GM12878 (cell line): ENCODE results near the gene ATF6. TPM values are rescaled to one million over a fixed set of nuclear protein-coding genes. Genes with fewer than 3 reads are reported as not detected.

Source experiments
- ATAC-seq: fragments of 200-7000 bp; cut with Tn5 transposase; 3 replicates; pipeline ENCODE4 v1.9.1; 2020; ENCODE audit warnings: mild to moderate bottlenecking, moderate library complexity
- BruUV-seq: library from RNA; stranded (reverse); fragments of 400-500 nt; replicated peaks from 2 replicates; lab custom pipeline; 2021; lab: Mats Ljungman, UMichigan
- CTCF ChIA-PET: fragments of 300-600 bp; sonication (Branson Sonifier 250); formaldehyde crosslinking; extraction: SDS; loops from one replicate; lab custom pipeline; 2021; ENCODE audit warnings: inconsistent platforms; lab: Yijun Ruan, JAX
- POLR2A ChIA-PET: fragments of 350-600 bp; formaldehyde crosslinking; extraction: SDS; loops from one replicate; lab custom pipeline; 2021; ENCODE audit warnings: inconsistent platforms; lab: Charles Lee
- RAD21 ChIA-PET: fragments of 300-600 bp; sonication (Branson Sonifier 250); formaldehyde crosslinking; loops from one replicate; lab custom pipeline; 2023; ENCODE audit warnings: antibody characterized with exemption; ENCODE audit not compliant: unreplicated experiment; lab: Charles Lee
- SMC1A ChIA-PET: fragments of 300-600 bp; sonication (Branson Sonifier 250); formaldehyde crosslinking; loops from one replicate; lab custom pipeline; 2023; ENCODE audit not compliant: unreplicated experiment, uncharacterized antibody; lab: Charles Lee
- DNase-seq: peaks from one replicate; pipeline ENCODE4 v3.0.0-alpha.2; 2011; ENCODE audit warnings: low read depth, low spot score
- FAIRE-seq: peaks from 3 replicates; lab custom pipeline; 2011; peaks lifted over from hg19 to GRCh38; lab: Jason Lieb, UNC
- H2AFZ ChIP-seq: 2 replicates; pipeline ENCODE4 v1.6.0; 2011; ENCODE audit warnings: low read depth, low read length, control low read depth; ENCODE audit not compliant: control insufficient read depth
- H3K27ac ChIP-seq: 2 replicates; pipeline ENCODE4 v1.5.1; 2011; ENCODE audit warnings: control low read depth; ENCODE audit not compliant: control insufficient read depth, insufficient read depth
- H3K27me3 ChIP-seq, 2 experiments: replicated peaks in 1 of 2; 2 replicates each; pipeline versions ENCODE4 v1.6.0 to v1.6.1; 2011; ENCODE audit warnings: low read length in 1 of 2; ENCODE audit not compliant: control insufficient read depth in 2 of 2, insufficient read depth in 2 of 2
- H3K36me3 ChIP-seq, 2 experiments: 2 replicates each; pipeline ENCODE4 v1.5.1; 2011; ENCODE audit warnings: low read length in 1 of 2; ENCODE audit not compliant: control insufficient read depth in 2 of 2, insufficient read depth in 2 of 2
- H3K4me1 ChIP-seq: 2 replicates; pipeline ENCODE4 v1.6.1; 2011; ENCODE audit warnings: mild to moderate bottlenecking, low read length, moderate library complexity, mixed read lengths; ENCODE audit not compliant: control insufficient read depth, insufficient read depth
- H3K4me2 ChIP-seq: 2 replicates; pipeline ENCODE4 v1.6.0; 2011; ENCODE audit warnings: control low read depth; ENCODE audit not compliant: control insufficient read depth, insufficient read depth
- H3K4me3 ChIP-seq: fragments of 200-600 bp; sonication (generic); 2 replicates; pipeline ENCODE4 v1.5.1; 2016
- H3K79me2 ChIP-seq: 2 replicates; pipeline ENCODE4 v1.6.0; 2011; ENCODE audit warnings: low read length; ENCODE audit not compliant: control insufficient read depth, insufficient read depth
- H3K9ac ChIP-seq: 2 replicates; pipeline ENCODE4 v1.8.0; 2011; ENCODE audit warnings: low read length, control low read depth, mixed read lengths; ENCODE audit not compliant: control insufficient read depth, insufficient read depth
- H3K9me3 ChIP-seq: replicated peaks from 3 replicates; pipeline ENCODE4 v1.5.1; 2011; ENCODE audit warnings: mild to moderate bottlenecking, low read length; ENCODE audit not compliant: control insufficient read depth, insufficient read depth
- H4K20me1 ChIP-seq: 2 replicates; pipeline ENCODE4 v1.6.0; 2011; ENCODE audit not compliant: control insufficient read depth, insufficient read depth
- ATF7 ChIP-seq: fragments of 450-650 bp; IDR thresholded peaks from 2 replicates; pipeline ENCODE4 v1.6.1; 2016; ENCODE audit warnings: low read depth, mild to moderate bottlenecking
- CHD1 ChIP-seq: IDR thresholded peaks from 2 replicates; pipeline ENCODE4 v1.6.1; 2012; ENCODE audit warnings: low read depth, low read length, improper control_type of control experiment
- CREM ChIP-seq: IDR thresholded peaks from 2 replicates; pipeline ENCODE4 v1.6.1; 2014; ENCODE audit warnings: antibody characterized with exemption, low read depth
- ESRRA ChIP-seq: IDR thresholded peaks from 2 replicates; pipeline ENCODE4 v1.6.1; 2012; ENCODE audit warnings: mild to moderate bottlenecking, low read length, improper control_type of control experiment
- IRF4 ChIP-seq: IDR thresholded peaks from 2 replicates; pipeline ENCODE4 v1.6.1; 2011; ENCODE audit warnings: low read depth, low read length
- KAT2A ChIP-seq: conservative IDR thresholded peaks from 2 replicates; pipeline ENCODE4 v1.6.1; 2011; ENCODE audit warnings: low read depth, low read length; ENCODE audit not compliant: control insufficient read depth
- MTA3 ChIP-seq: IDR thresholded peaks from 2 replicates; pipeline ENCODE4 v1.6.1; 2012; ENCODE audit warnings: low read length, inconsistent platforms, borderline replicate concordance
- NFIC ChIP-seq: IDR thresholded peaks from 2 replicates; pipeline ENCODE4 v1.6.1; 2012; ENCODE audit warnings: low read depth, mild to moderate bottlenecking, inconsistent platforms, low read length, moderate library complexity
- PML ChIP-seq: IDR thresholded peaks from 2 replicates; pipeline ENCODE4 v1.6.1; 2012; ENCODE audit warnings: low read length, inconsistent platforms
- POLR2A ChIP-seq: IDR thresholded peaks from 2 replicates; pipeline ENCODE4 v1.6.1; 2011; ENCODE audit warnings: low read depth, mild to moderate bottlenecking, low read length
- POLR2AphosphoS2 ChIP-seq: IDR thresholded peaks from 2 replicates; pipeline ENCODE4 v1.6.1; 2011; ENCODE audit warnings: low read depth, mild to moderate bottlenecking, low read length, improper control_type of control experiment, moderate library complexity
- RELA ChIP-seq: fragments of 450-650 bp; IDR thresholded peaks from 2 replicates; pipeline ENCODE4 v1.8.0; 2014; ENCODE audit warnings: borderline replicate concordance; ENCODE audit not compliant: partially characterized antibody
- SMC3 ChIP-seq: IDR thresholded peaks from 2 replicates; pipeline ENCODE4 v1.6.1; 2011; ENCODE audit warnings: low read length, improper control_type of control experiment, borderline replicate concordance
- ZNF24 ChIP-seq: fragments of 450-650 bp; IDR thresholded peaks from 2 replicates; pipeline ENCODE4 v1.6.1; 2017; ENCODE audit warnings: antibody characterized with exemption, mild to moderate bottlenecking
- WGBS: methylation state at CpG from one replicate; pipeline ENCODE4 v1.1.6; 2016; ENCODE audit warnings: low lambda C conversion rate; ENCODE audit not compliant: insufficient replicate concordance, insufficient coverage; ENCODE audit errors: missing lambda C conversion rate; 5-methylcytosine and 5-hydroxymethylcytosine counted together
- in situ Hi-C: fragments of 300-500 bp; cut with MboI; formaldehyde crosslinking; loops from 9 replicates; pipeline ENCODE4 v1.14.3; 2018; ENCODE audit warnings: mixed read lengths
- intact Hi-C: fragments of 100-400 bp; cut with micrococcal nuclease; formaldehyde crosslinking; loops from one replicate; pipeline ENCODE4 v1.14.2; 2022; ENCODE audit not compliant: unreplicated experiment
- polyA plus RNA-seq, 11 experiments: library from polyadenylated mRNA; depleted of rRNA in 4 of 11; unstranded in 6 of 11; stranded (reverse) in 5 of 11; fragments of >200 nt; fragmentation: Nextera tagmentation in 4 of 11; fragmentation: Illumina TruSeq in 1 of 11; extraction: Ambion mirVana in 4 of 11; extraction: Trizol in 1 of 11; gene quantifications; 1 replicate in 1 of 11; 2 replicates in 10 of 11; pipeline versions ENCODE4 v1.2.1 to v1.2.3, GENCODE V29; 2011 to 2016; ENCODE audit warnings: inconsistent platforms in 2 of 11, missing spikeins in 2 of 11, low read depth in 1 of 11
- total RNA-seq, 4 experiments: library from RNA; depleted of rRNA in 3 of 4; stranded (reverse); fragments of >200 nt in 3 of 4; fragmentation: Illumina TruSeq in 1 of 4; extraction: Trizol in 1 of 4; gene quantifications; 2 replicates each; pipeline versions ENCODE4 v1.2.1 to v1.2.3, GENCODE V29; 2013 to 2021
- TF ChIP-seq, protein P1 (sequence below): fragments of 450-650 bp; IDR thresholded peaks from 2 replicates; pipeline ENCODE4 v1.6.1; 2017; ENCODE audit warnings: low read depth, mild to moderate bottlenecking, moderate library complexity
- TF ChIP-seq, protein P2 (sequence below): IDR thresholded peaks from 2 replicates; pipeline ENCODE4 v1.6.1; 2012; ENCODE audit warnings: improper control_type of control experiment, low read depth, low read length; ENCODE audit not compliant: insufficient replicate concordance
- TF ChIP-seq, protein P3 (sequence below): IDR thresholded peaks from 2 replicates; pipeline ENCODE4 v1.6.1; 2012; ENCODE audit warnings: low read depth, low read length, improper control_type of control experiment

Gene ATF6
- total and polyA plus RNA-seq, 10 of the 15 experiments (the other 5 are each of a cell fraction or from before 2014, with no cell fraction given): 7.8 to 24.3 (median 14.7) TPM

DNA sequence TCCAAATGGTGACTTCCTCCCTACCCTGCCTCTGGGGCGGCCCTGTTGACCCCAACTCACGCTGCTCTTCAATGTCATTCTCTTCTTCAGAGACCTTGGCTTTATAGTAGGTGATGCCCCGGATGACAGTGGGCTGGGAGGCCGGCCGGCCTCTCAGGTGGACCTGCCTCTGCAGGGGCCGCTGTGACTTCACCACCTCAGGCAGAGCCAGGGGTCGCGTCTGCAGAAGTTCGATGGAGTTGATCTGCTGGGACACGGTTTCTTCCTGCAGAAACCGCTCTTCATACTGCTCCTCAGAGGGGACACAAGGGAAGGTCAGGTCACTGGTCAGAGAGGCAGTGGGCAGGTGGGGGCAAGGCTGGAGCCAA is 233.9 kb downstream of the ATF6 start:
- in situ Hi-C loops (no loop called here), intact Hi-C loops (no loop called here)
- H3K4me2 ChIP-seq: no peak overlapping the region
- no TSS peak for BruUV-seq
- WGBS: 65% methylated on average over 11 of the region's 11 CpGs
- ChIA-PET SMC1A (no interaction called here), RAD21 (no interaction called here), POLR2A (no interaction called here), CTCF (no interaction called here)
- H3K27me3 ChIP-seq: peaks cover 0 to 3% of the 10 kb centered on the region in 2 experiments; a peak in 3 of 4 replicates
- no peak overlapping the region for H2AFZ ChIP-seq
- no peak for ATAC-seq
- no peak for DNase-seq
- no peak overlapping the region for H3K4me3 ChIP-seq
- H3K9me3 ChIP-seq: no peaks in the 10 kb centered on the region
- H3K36me3 ChIP-seq: no peaks in the 10 kb centered on the region
- no peaks in the 10 kb centered on the region for H4K20me1 ChIP-seq
- no peak overlapping the region for H3K27ac ChIP-seq
- H3K4me1 ChIP-seq: no peaks in the 10 kb centered on the region
- no peak overlapping the region for H3K9ac ChIP-seq
- H3K79me2 ChIP-seq: no peaks in the 10 kb centered on the region
- TF ChIP-seq, protein P1, sequence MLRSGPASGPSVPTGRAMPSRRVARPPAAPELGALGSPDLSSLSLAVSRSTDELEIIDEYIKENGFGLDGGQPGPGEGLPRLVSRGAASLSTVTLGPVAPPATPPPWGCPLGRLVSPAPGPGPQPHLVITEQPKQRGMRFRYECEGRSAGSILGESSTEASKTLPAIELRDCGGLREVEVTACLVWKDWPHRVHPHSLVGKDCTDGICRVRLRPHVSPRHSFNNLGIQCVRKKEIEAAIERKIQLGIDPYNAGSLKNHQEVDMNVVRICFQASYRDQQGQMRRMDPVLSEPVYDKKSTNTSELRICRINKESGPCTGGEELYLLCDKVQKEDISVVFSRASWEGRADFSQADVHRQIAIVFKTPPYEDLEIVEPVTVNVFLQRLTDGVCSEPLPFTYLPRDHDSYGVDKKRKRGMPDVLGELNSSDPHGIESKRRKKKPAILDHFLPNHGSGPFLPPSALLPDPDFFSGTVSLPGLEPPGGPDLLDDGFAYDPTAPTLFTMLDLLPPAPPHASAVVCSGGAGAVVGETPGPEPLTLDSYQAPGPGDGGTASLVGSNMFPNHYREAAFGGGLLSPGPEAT: no peak
- no peak for TF ChIP-seq ATF7
- no peak for TF ChIP-seq PML
- TF ChIP-seq, protein P2, sequence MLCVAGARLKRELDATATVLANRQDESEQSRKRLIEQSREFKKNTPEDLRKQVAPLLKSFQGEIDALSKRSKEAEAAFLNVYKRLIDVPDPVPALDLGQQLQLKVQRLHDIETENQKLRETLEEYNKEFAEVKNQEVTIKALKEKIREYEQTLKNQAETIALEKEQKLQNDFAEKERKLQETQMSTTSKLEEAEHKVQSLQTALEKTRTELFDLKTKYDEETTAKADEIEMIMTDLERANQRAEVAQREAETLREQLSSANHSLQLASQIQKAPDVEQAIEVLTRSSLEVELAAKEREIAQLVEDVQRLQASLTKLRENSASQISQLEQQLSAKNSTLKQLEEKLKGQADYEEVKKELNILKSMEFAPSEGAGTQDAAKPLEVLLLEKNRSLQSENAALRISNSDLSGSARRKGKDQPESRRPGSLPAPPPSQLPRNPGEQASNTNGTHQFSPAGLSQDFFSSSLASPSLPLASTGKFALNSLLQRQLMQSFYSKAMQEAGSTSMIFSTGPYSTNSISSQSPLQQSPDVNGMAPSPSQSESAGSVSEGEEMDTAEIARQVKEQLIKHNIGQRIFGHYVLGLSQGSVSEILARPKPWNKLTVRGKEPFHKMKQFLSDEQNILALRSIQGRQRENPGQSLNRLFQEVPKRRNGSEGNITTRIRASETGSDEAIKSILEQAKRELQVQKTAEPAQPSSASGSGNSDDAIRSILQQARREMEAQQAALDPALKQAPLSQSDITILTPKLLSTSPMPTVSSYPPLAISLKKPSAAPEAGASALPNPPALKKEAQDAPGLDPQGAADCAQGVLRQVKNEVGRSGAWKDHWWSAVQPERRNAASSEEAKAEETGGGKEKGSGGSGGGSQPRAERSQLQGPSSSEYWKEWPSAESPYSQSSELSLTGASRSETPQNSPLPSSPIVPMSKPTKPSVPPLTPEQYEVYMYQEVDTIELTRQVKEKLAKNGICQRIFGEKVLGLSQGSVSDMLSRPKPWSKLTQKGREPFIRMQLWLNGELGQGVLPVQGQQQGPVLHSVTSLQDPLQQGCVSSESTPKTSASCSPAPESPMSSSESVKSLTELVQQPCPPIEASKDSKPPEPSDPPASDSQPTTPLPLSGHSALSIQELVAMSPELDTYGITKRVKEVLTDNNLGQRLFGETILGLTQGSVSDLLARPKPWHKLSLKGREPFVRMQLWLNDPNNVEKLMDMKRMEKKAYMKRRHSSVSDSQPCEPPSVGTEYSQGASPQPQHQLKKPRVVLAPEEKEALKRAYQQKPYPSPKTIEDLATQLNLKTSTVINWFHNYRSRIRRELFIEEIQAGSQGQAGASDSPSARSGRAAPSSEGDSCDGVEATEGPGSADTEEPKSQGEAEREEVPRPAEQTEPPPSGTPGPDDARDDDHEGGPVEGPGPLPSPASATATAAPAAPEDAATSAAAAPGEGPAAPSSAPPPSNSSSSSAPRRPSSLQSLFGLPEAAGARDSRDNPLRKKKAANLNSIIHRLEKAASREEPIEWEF: no peak
- TF ChIP-seq MTA3: no peak
- TF ChIP-seq, protein P3, sequence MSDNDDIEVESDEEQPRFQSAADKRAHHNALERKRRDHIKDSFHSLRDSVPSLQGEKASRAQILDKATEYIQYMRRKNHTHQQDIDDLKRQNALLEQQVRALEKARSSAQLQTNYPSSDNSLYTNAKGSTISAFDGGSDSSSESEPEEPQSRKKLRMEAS: no peak
- no peak for TF ChIP-seq ZNF24
- TF ChIP-seq KAT2A: no peak
- no peak for TF ChIP-seq POLR2A
- TF ChIP-seq POLR2AphosphoS2: no peak
- no peak for TF ChIP-seq IRF4
- TF ChIP-seq CREM: no peak
- TF ChIP-seq RELA: no peak
- TF ChIP-seq CHD1: no peak
- TF ChIP-seq ESRRA: no peak
- no peak for TF ChIP-seq NFIC
- TF ChIP-seq SMC3: no peak
- FAIRE-seq: no peak
